HG03565 (cell line): ENCODE measurements around the gene CDH13.

Experiments used
- ATAC-seq: cut with Tn5 transposase; IDR thresholded peaks from one replicate; pipeline ENCODE4 v1.9.1; 2021; ENCODE audit warnings: mild to moderate bottlenecking, moderate library complexity; ENCODE audit not compliant: unreplicated experiment

CDH13 gene

GRCh38 chr16:82878466-82878865, 251.7 kb downstream of the CDH13 start:
- ATAC-seq: no peak

GRCh38 chr16:82880346-82880745, 253.6 kb downstream of the CDH13 start:
- no peak for ATAC-seq

GRCh38 chr16:82881516-82881915, 254.7 kb downstream of the CDH13 start:
- no peak for ATAC-seq

GRCh38 chr16:82882226-82882625, 255.5 kb downstream of the CDH13 start:
- ATAC-seq: no peak

GRCh38 chr16:82882982-82883835, 256.4 kb downstream of the CDH13 start:
- peak; percentile 81 for ATAC-seq

- ATAC-seq: no peak
Measured at GRCh38 chr16:82884320-82884898, 257.6 kb downstream of the CDH13 start.

- no peak for ATAC-seq
Measured at GRCh38 chr16:82886146-82886545, 259.4 kb downstream of the CDH13 start.

- no peak for ATAC-seq
Measured at GRCh38 chr16:82888591-82889001, 261.8 kb downstream of the CDH13 start.

- ATAC-seq: no peak
Measured at GRCh38 chr16:82891424-82891823, 264.7 kb downstream of the CDH13 start.

- ATAC-seq: no peak
Measured at GRCh38 chr16:82891918-82892317, 265.1 kb downstream of the CDH13 start.

- ATAC-seq: no peak
Measured at GRCh38 chr16:82892324-82892723, 265.6 kb downstream of the CDH13 start.

- no peak for ATAC-seq
Measured at GRCh38 chr16:82895843-82896242, 269.1 kb downstream of the CDH13 start.

GRCh38 chr16:82899006-82899405, 272.2 kb downstream of the CDH13 start:
- ATAC-seq: no peak

GRCh38 chr16:82899731-82900450, 273.1 kb downstream of the CDH13 start:
- no peak for ATAC-seq

- ATAC-seq: no peak
Measured at GRCh38 chr16:82900559-82900958, 273.8 kb downstream of the CDH13 start.

GRCh38 chr16:82911925-82912324, 285.2 kb downstream of the CDH13 start:
- no peak for ATAC-seq

- ATAC-seq: no peak
Measured at GRCh38 chr16:82915139-82915824, 288.5 kb downstream of the CDH13 start.

- no peak for ATAC-seq
Measured at GRCh38 chr16:82917886-82918595, 291.3 kb downstream of the CDH13 start.

GRCh38 chr16:82924075-82924854, 297.5 kb downstream of the CDH13 start:
- no peak for ATAC-seq

GRCh38 chr16:82926500-82926899, 299.7 kb downstream of the CDH13 start:
- ATAC-seq: no peak
